HCT116 (cell line): ENCODE results near the gene TBKBP1. TPM values are rescaled to one million over a fixed set of nuclear protein-coding genes. Genes with fewer than 3 reads are reported as not detected.

ENCODE experiments used
- ATAC-seq: fragments of 200-7000 bp; cut with Tn5 transposase; 2 replicates; pipeline ENCODE4 v1.9.1; 2020; ENCODE audit warnings: mild to moderate bottlenecking, moderate library complexity
- BruUV-seq: library from RNA; stranded (reverse); fragments of 400-500 nt; replicated peaks from 2 replicates; lab custom pipeline; 2021; lab: Mats Ljungman, UMichigan
- CTCF ChIA-PET: fragments of 300-600 bp; sonication (Branson Sonifier 250); formaldehyde crosslinking; loops from one replicate; lab custom pipeline; 2021; ENCODE audit warnings: antibody characterized with exemption; lab: Charles Lee
- POLR2A ChIA-PET: fragments of 300-600, 350-600 bp; sonication (Branson Sonifier 250); formaldehyde crosslinking; loops from one replicate; lab custom pipeline; 2021; ENCODE audit warnings: antibody characterized with exemption; lab: Charles Lee
- RAD21 ChIA-PET, 2 experiments: fragments of 300-600 bp; sonication (Branson Sonifier 250); formaldehyde crosslinking; loops; one replicate each; lab custom pipeline; 2023; ENCODE audit warnings: low total read pairs in 2 of 2; ENCODE audit not compliant: uncharacterized antibody in 2 of 2, unreplicated experiment in 2 of 2, low non-redundant PET in 1 of 2; lab: Charles Lee
- DNase-seq: peaks from one replicate; pipeline ENCODE4 v3.0.0-alpha.2; 2010; ENCODE audit warnings: low read depth, low spot score
- H2AFZ ChIP-seq: fragments of 200-600 bp; shearing (Covaris generic), sonication (generic); 2 replicates; pipeline ENCODE4 v1.6.1; 2017; ENCODE audit warnings: low read depth, mixed run types, mixed read lengths, antibody characterized with exemption, low read length; ENCODE audit not compliant: poor library complexity, severe bottlenecking
- H3K27ac ChIP-seq: 2 replicates; pipeline ENCODE4 v1.5.1; 2012; ENCODE audit warnings: low read depth, low read length
- H3K27me3 ChIP-seq: fragments of 200-600 bp; sonication (generic); 2 replicates; pipeline ENCODE4 v1.6.1; 2016; ENCODE audit warnings: mixed run types, low read length, mixed read lengths; ENCODE audit not compliant: insufficient read depth
- H3K36me3 ChIP-seq, 2 experiments: fragments of 200-500 bp in 1 of 2; fragments of 200-600 bp in 1 of 2; sonication (Bioruptor generic) in 1 of 2; sonication (generic) in 1 of 2; 2 replicates each; pipeline versions ENCODE4 v1.5.1 to v1.6.1; 2014 to 2016; ENCODE audit warnings: low read length in 2 of 2, inconsistent platforms in 1 of 2, mixed read lengths in 1 of 2, mixed run types in 1 of 2; ENCODE audit not compliant: insufficient read depth in 2 of 2, control insufficient read depth in 1 of 2
- H3K4me1 ChIP-seq, 2 experiments: fragments of 200-600 bp in 1 of 2; sonication (generic) in 1 of 2; 2 replicates each; pipeline versions ENCODE4 v1.5.1 to v1.6.1; 2012 to 2017; ENCODE audit warnings: low read length in 2 of 2, inconsistent platforms in 1 of 2, mild to moderate bottlenecking in 1 of 2, mixed read lengths in 1 of 2, mixed run types in 1 of 2, moderate library complexity in 1 of 2; ENCODE audit not compliant: insufficient read depth in 2 of 2, control insufficient read depth in 1 of 2
- H3K4me2 ChIP-seq: fragments of 200-600 bp; sonication (generic); 2 replicates; pipeline ENCODE4 v1.6.1; 2017; ENCODE audit warnings: mixed run types, low read length, mixed read lengths
- H3K4me3 ChIP-seq, 2 experiments: fragments of 200-600 bp in 1 of 2; sonication (generic) in 1 of 2; replicated peaks in 1 of 2; 2 replicates each; pipeline ENCODE4 v1.5.1; 2011 to 2016; ENCODE audit warnings: low read length in 2 of 2, control low read depth in 1 of 2, low read depth in 1 of 2, mild to moderate bottlenecking in 1 of 2, mixed read lengths in 1 of 2, mixed run types in 1 of 2
- H3K79me2 ChIP-seq: fragments of 200-600 bp; sonication (generic); 2 replicates; pipeline ENCODE4 v1.6.1; 2017; ENCODE audit warnings: mild to moderate bottlenecking, mixed run types, low read length, moderate library complexity, mixed read lengths; ENCODE audit not compliant: insufficient read depth
- H3K9ac ChIP-seq: fragments of 200-600 bp; sonication (generic); 2 replicates; pipeline ENCODE4 v1.6.1; 2016; ENCODE audit warnings: low read length, mixed read lengths
- H3K9me2 ChIP-seq: fragments of 200-600 bp; sonication (generic), shearing (Covaris generic); 2 replicates; pipeline ENCODE4 v1.6.1; 2017; ENCODE audit warnings: mixed run types, mild to moderate bottlenecking, moderate library complexity; ENCODE audit not compliant: insufficient read depth
- H3K9me3 ChIP-seq, 2 experiments: fragments of 200-500 bp in 1 of 2; fragments of 200-600 bp in 1 of 2; sonication (Bioruptor generic) in 1 of 2; sonication (generic) in 1 of 2; 2 replicates each; pipeline ENCODE4 v1.6.1; 2014 to 2017; ENCODE audit warnings: low read length in 2 of 2, mixed read lengths in 2 of 2, inconsistent platforms in 1 of 2, low read depth in 1 of 2, mild to moderate bottlenecking in 1 of 2, mixed run types in 1 of 2, moderate library complexity in 1 of 2; ENCODE audit not compliant: control insufficient read depth in 1 of 2, insufficient read depth in 1 of 2
- H4K20me1 ChIP-seq: fragments of 200-600 bp; sonication (generic), shearing (Covaris generic); 2 replicates; pipeline ENCODE4 v1.6.1; 2017; ENCODE audit warnings: mixed run types, mild to moderate bottlenecking, moderate library complexity; ENCODE audit not compliant: insufficient read depth
- FOSL1 ChIP-seq: IDR thresholded peaks from 2 replicates; pipeline ENCODE4 v1.6.1; 2012; ENCODE audit warnings: low read depth
- JUND ChIP-seq: IDR thresholded peaks from 2 replicates; pipeline ENCODE4 v1.6.1; 2012
- ZNF274 ChIP-seq: fragments of 200-500 bp; sonication (Bioruptor generic); IDR thresholded peaks from 2 replicates; pipeline ENCODE4 v1.6.1; 2014; ENCODE audit warnings: mild to moderate bottlenecking, low read depth, low read length, inconsistent platforms
- intact Hi-C: fragments of 100-400 bp; cut with micrococcal nuclease; formaldehyde crosslinking; loops from 2 replicates; pipeline ENCODE4 v1.10.0; 2022
- total RNA-seq: library from RNA; stranded (reverse); gene quantifications from one replicate; pipeline ENCODE4 v1.2.1, GENCODE V29; 2021; ENCODE audit not compliant: unreplicated experiment
- TF ChIP-seq, protein P1 (sequence below): IDR thresholded peaks from 2 replicates; pipeline ENCODE4 v1.6.1; 2012; ENCODE audit warnings: low read depth
- TF ChIP-seq, protein P2 (sequence below): IDR thresholded peaks from 2 replicates; pipeline ENCODE4 v1.6.1; 2012
- TF ChIP-seq, protein P3 (sequence below): IDR thresholded peaks from 2 replicates; pipeline ENCODE4 v1.6.1; 2012

TBKBP1 gene
- total RNA-seq, 1 experiment from 2014 or later, result 12.4 TPM

GRCh38 chr17:47736501-47737495, 42.8 kb downstream of the TBKBP1 start (continued):
- TF ChIP-seq, protein P1, sequence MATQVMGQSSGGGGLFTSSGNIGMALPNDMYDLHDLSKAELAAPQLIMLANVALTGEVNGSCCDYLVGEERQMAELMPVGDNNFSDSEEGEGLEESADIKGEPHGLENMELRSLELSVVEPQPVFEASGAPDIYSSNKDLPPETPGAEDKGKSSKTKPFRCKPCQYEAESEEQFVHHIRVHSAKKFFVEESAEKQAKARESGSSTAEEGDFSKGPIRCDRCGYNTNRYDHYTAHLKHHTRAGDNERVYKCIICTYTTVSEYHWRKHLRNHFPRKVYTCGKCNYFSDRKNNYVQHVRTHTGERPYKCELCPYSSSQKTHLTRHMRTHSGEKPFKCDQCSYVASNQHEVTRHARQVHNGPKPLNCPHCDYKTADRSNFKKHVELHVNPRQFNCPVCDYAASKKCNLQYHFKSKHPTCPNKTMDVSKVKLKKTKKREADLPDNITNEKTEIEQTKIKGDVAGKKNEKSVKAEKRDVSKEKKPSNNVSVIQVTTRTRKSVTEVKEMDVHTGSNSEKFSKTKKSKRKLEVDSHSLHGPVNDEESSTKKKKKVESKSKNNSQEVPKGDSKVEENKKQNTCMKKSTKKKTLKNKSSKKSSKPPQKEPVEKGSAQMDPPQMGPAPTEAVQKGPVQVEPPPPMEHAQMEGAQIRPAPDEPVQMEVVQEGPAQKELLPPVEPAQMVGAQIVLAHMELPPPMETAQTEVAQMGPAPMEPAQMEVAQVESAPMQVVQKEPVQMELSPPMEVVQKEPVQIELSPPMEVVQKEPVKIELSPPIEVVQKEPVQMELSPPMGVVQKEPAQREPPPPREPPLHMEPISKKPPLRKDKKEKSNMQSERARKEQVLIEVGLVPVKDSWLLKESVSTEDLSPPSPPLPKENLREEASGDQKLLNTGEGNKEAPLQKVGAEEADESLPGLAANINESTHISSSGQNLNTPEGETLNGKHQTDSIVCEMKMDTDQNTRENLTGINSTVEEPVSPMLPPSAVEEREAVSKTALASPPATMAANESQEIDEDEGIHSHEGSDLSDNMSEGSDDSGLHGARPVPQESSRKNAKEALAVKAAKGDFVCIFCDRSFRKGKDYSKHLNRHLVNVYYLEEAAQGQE, result no peak
- TF ChIP-seq JUND (no peak), ZNF274 (no peak)
- TF ChIP-seq, all 23 proteins: peak for 0

DNA sequence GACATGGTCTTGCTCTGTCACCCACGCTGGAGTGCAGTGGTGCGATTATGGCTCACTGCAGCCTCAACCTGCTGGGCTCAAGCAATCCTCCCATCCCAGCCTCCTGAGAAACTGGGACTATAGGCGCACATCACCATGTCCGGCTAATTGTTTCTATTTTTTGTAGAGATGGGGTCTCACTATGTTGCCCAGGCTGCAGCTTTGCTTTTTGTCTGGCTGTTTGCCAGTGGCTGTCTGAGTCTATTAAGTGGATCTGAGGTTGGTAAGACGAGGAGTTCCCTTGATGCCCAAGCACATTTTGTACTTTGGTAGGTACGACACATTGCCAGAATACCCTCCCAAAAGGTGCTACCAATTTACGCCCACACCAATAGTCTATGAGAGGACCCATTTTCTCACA, 44.2 kb downstream of the TBKBP1 start:
- CTCF ChIA-PET, result no interaction called here
- Histone ChIP-seq H3K9me2 (no peaks in the 10 kb centered on the region), H3K79me2 (no peaks in the 10 kb centered on the region), H2AFZ (no peak overlapping the region), H3K9me3 (no peaks in the 10 kb centered on the region), H3K9ac (no peak overlapping the region), H3K27ac (no peak overlapping the region), H3K27me3 (no peaks in the 10 kb centered on the region), H3K4me1 (peaks cover 0 to under 1% of the 10 kb centered on the region in 2 experiments; a peak in 1 of 4 replicates), H3K4me3 (no peak overlapping the region), H3K36me3 (no peaks in the 10 kb centered on the region), H4K20me1 (no peaks in the 10 kb centered on the region), H3K4me2 (no peak overlapping the region)
- RAD21 ChIA-PET, result no interaction called here
- POLR2A ChIA-PET, result no interaction called here
- ATAC-seq (no peak), DNase-seq (no peak)
- intact Hi-C loops, result no loop called here
- no peak for TF ChIP-seq FOSL1
- TF ChIP-seq, protein P2, sequence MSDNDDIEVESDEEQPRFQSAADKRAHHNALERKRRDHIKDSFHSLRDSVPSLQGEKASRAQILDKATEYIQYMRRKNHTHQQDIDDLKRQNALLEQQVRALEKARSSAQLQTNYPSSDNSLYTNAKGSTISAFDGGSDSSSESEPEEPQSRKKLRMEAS, result no peak
- TF ChIP-seq, protein P3, sequence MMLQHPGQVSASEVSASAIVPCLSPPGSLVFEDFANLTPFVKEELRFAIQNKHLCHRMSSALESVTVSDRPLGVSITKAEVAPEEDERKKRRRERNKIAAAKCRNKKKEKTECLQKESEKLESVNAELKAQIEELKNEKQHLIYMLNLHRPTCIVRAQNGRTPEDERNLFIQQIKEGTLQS, result no peak
- TF ChIP-seq, protein P1, result no peak
- no TSS peak for BruUV-seq
